NK-92 (cell line): ENCODE results near the gene EMP1.

Experiments used
- DNase-seq: peaks from one replicate; lab custom pipeline; 2025; ENCODE audit not compliant: unreplicated experiment; lab: John Stamatoyannopoulos, UW

The EMP1 gene

GRCh38 chr12:13171921-13172859, 24.3 kb upstream of the EMP1 start:
- DNase-seq = no peak

GRCh38 chr12:13173012-13173932, 23.3 kb upstream of the EMP1 start:
- DNase-seq = no peak

DNA sequence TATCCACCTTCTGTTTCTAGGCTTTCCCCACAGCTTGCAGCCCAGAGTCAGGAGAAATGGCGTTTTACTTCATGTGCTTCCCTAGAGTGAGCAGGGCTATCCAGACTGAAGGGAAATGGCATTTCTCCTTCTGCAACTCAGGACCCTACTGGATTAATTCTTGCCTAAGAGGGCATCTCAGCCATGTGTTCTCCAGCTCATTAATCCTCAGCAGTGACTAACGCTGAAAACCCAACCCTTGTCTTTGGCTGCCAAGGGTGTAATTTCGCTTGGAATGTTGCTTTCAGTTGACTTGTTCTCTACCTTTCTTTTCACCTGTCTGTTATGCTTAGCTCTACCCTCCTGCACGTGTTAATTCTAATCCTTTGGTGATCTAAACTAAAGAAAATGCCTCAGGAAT, 21.0 kb upstream of the EMP1 start:
- DNase-seq = no peak

GRCh38 chr12:13176256-13176655, 20.3 kb upstream of the EMP1 start:
- no peak for DNase-seq

DNA sequence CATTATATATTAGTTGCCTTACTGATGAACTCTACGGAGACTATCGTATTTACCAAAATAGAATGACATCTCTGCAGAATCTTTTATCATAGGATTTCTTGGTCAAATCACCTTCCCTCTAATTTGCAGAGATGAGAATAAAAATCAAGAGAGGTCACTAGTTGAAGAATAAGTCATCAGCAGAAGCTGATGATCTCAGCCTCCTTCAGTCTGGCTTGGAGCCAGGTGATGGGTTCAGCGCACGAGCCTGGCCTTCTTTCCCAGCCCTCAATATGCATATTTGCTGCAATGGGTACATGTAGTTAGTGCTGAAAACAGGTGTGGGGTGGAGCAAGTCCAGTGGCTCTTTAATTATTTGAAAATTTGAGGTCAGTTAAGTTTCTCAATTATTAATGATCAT, 19.2 kb upstream of the EMP1 start:
- DNase-seq = no peak

GRCh38 chr12:13177906-13178305, 18.6 kb upstream of the EMP1 start:
- no peak for DNase-seq

DNA sequence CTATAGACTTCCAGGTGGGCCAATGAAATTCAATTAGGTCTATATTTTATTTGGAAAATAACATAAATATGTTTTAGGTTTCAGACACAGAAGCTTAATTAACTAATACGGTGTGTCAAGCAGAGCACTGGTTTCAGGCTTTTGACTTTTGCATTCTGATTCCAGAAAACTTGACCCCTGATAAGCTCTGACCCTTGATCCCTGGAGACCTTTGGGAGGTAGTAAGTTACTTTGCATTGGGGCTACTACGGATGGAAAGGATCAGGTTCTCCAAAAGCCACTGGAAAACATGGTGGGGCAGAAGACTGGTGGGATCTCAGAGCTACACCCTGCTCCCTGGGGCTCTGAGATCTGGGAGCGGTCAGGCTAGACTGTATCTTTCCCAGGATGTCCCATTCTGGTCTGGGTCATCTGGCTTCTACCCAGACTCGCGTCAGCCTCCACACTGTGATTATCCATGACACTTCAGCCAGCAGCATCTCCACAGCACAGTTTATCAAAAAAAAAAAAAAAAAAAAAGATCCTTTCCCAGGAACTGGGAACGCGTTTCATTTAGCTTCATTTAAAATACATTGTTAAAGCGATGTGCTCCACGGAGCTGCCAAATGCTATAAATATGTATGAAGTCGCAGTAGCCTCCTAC, 17.8 kb upstream of the EMP1 start:
- DNase-seq = no peak

GRCh38 chr12:13179211-13180074, 17.1 kb upstream of the EMP1 start:
- DNase-seq = no peak

GRCh38 chr12:13181375-13182070, 15.0 kb upstream of the EMP1 start:
- no peak for DNase-seq

DNA sequence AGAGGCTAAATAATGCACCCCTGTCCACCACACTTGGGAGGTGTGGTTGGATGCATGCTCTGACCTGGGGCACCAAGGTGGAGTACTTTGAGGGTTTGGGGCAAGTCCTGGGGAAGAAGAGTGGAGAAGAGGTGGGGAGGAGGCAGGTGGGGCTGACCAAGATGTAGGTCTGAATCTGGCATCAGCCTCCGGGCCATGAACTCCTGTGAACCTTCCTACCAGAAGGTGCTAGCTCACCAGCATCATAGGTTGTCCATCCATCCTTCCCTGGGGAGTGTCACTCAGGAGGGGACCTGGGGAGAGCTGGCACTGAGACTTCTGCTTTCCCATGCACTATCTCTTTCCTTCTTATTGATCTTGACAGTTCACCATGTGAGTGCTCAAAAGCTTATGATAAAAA, 13.6 kb upstream of the EMP1 start:
- DNase-seq = no peak

GRCh38 chr12:13183620-13184019, 12.9 kb upstream of the EMP1 start:
- no peak for DNase-seq

DNA sequence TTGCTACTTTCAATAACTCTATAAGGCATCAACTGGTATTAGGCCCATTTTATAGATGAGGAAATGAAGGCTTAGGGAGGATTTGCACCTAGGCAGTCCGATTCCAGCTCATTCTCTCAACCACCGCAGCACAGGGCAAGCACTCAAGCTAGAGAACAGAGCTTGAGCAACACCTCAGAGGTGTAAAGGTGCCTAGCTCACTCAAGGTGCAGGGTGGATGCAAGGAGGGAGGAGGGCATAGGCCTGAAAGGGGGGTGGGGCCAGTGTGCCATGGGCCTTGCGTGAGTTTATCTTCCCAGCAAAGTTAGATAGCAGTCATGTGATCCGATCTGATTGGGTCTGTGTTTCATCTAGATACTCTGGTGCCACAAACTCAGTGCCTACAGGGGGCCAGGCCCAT, 10.2 kb upstream of the EMP1 start:
- no peak for DNase-seq

DNA sequence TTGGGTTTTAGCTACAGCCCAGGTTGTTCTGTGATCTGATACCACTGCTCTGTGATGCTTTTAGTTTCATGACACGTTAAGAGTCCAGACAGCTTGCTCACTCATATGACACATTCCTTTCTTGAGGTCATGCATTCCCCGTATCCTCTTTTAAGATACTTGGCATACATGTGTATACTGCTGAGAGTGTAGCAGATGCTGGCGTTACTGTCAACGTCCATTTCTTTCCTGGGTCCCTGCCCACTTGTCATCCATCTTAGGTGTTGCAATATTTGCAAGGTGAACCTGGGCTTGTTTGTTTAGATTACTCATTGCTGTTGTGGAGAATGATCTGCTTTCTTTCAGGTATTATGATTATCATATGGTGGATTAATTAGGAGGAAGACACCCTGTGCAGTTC, 9.1 kb upstream of the EMP1 start:
- no peak for DNase-seq

DNA sequence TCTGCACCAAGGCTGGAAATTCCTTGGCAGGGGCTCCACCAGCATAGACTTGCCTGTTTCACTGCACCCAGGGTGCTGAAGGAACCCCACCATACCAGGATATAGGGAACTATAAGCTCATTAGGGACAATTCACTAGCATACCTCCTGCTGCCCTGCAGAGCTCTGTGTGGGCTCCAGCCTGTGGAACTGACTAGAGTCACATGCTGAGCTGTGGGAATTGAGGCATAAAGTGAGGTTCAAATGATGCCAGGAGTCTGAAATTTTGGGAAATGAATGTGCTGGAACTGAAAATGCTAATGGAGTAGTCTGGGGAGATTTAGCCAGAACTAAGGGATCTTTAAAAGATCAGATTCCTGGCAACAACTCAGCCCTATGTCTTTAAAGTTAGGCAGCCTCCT, 7.3 kb upstream of the EMP1 start:
- DNase-seq = no peak

GRCh38 chr12:13190275-13190674, 6.3 kb upstream of the EMP1 start:
- no peak for DNase-seq

DNA sequence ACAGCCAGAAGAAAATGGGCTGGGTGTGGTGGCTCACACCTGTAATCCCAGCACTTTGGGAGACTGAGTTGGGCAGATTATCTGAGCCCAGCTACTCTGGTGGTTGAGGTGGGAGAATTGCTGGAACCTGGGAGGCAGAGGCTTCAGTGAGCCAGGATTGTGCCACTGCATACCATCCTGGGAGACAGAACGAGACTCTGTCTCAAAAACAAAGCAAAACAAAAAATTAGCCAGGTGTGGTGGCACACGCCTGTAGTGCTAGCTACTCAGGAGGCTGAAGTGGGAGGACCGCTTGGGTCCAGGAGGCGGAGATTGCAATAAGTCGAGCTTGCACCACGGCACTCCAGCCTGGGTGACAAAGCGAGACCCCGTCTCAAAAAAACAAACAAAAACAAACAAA, 3.8 kb upstream of the EMP1 start:
- DNase-seq = no peak

- no peak for DNase-seq
These were observed 2.9 kb upstream of the EMP1 start for GRCh38 chr12:13193505-13194231.

DNA sequence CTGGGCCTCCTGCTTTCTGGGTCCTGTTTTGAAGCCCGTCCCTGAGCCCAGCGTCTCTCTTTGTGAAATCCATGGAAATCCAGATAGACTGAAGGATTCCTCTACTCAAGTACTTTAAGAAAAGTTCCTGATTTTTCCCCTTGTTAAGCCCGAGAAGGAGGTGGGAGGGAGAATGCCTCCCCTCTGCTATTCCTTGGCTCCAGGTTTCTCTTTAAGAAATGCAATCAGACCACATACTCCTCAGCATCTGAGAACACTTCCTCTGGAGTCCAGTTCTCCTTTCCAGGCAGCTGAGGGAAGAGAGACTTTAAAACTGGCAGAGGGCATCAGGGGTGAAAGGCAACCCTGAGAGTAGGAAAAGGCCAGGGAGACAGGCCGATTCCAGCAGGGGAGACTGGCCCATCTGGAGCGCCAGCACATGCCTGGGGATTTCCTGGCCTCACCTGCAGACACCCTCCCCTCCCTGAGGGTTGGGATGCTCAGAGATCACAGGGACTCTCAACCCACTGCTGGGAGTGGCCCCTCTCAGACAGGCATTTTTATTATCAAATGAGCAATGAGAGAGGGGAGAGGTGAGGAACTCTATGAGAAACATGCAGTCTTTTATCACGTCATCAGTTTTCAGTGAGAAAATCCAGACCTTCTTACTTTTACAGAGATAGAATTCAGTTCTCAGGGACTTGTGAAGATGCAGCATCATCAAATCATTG, 2.0 kb upstream of the EMP1 start:
- DNase-seq = no peak

GRCh38 chr12:13195250-13195649, 1.3 kb upstream of the EMP1 start:
- no peak for DNase-seq
